ENCODE measurements around the gene ALOX12B.
"Not testable (repeated sequence)": the region's sequence is repeated elsewhere in the genome, so short reads cannot be mapped to it uniquely, and the experiment has no call there.

ALOX12B gene

DNA sequence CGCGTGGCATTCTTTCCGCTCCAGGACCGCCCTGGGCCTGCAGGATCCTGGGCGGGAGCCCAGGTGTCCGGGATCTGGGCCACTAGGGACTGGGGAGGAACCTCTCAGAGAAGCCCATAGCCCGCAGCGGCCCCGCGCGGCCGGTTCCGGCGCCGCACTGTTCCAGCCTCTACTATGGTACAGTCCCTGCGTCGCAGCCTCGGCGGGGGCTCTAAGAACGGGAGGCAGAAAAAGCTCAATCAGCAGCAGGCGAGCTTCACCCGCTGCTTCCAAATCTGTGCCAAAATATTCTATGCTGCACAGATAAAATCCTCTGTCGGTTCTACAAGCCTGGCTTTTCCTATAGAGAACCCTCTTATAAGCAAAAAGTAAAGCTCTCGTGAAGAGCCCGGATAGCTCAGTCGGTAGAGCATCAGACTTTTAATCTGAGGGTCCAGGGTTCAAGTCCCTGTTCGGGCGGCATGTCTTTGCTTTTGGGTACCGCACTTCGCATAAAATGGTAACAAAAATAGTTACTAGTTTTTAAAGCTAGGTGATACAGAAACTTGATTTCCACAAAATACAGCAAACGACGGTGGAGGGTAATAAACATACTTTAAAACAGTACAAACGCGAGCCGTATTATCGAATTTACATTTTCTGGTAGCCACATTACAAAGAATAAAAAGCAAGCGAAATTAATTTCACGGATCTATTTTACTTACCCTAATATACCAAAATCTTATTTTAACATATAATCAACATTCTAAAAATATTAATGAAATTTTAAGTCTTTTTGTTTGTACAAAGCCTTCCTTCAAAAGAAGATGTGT is 31.5 kb upstream of the ALOX12B start:
- DNase-seq, result peak; percentile 52

DNA sequence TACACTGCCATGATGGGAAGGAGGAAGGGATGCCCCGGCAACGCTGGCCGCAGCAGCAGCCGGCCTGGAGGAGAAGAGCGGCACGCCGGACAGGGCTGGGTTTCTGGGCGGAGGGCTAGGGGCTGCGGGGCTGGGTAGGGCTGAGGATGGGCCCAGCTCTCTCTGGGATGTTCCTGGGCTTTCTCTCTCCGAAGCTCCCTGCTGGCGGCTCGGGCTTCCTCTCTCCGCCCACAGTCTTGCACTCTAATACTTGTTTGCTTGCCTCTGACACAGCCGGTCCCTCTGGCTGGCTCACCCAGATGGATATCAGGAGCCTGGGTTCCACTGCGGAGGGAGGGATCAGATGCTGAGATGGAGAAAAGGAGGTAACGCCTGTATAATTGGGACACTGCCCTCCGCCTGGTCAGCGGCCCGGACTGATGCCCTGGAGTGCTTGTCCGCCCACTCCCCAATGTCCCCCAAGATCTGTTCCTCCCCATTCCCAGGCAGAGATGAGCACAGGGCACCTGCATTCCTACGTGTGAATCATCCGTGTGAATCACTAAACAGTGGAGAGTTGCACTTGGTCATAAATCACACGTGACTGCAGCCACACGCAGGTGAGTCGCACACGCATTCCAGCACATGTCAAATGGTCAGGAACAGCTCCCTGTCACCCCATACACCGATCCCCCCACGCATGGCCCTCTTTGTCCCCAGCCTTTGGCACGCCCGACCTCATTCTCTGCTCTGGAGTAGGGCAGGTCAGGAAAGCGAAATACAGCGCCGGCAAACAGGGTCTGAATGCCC is 30.7 kb upstream of the ALOX12B start, which contains the start of gene ALOXE3:
Gene ALOXE3, minus strand, starts transcription at position 535 of the 789 bp plus-strand sequence. Its CDS starts 524 bp downstream, at position 11.
- DNase-seq, result no peak

DNA sequence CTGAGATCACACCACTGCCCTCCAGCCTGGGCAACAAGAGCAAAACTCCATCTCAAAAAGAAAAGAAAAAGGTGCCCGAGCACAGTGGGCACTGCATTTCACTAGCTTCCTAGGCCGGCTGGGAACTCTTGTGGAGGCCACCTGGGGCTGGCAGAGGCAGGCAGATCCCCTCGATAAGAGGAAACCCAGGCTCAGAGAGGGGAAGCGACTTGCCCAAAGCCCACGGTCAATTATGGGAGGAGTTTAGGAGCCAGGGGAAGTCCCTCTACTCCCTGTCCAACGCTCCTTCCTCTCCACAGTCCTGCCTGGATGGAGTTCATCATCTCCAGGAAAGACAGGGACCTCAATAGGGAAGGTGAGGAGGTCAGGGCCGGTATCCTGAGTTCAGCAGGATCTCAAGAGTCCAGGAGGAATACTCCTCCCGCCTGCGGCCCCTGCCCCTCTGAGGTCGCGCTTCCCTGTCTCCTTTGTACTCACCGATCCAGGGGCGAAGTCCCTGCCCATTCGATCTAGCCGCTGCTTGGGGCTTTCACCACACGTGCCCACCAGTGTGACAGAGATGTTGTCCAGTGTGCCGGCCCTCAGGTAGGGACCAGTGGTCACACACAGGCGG is 30.0 kb upstream of the ALOX12B start:
- DNase-seq, result no peak

DNA sequence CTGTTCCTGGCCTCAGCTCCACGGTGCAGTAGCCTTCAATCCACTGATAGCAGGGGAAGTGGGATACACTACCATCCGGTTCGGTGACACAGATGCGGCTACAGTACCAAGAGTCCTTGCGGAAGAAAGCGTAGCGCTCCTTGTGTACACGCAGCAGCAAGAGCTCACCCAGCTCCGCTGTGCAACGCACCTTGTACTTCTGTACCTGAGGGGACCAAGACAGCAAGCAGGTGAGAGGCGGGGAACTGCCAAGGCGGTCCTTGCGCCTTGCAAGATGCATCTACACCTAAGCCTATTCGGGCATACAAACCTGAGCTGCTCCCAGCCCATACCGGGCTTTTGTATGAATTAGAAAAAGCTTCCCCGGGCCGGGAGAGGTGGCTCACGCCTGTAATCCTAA is 29.3 kb upstream of the ALOX12B start:
- DNase-seq, result no peak

DNA sequence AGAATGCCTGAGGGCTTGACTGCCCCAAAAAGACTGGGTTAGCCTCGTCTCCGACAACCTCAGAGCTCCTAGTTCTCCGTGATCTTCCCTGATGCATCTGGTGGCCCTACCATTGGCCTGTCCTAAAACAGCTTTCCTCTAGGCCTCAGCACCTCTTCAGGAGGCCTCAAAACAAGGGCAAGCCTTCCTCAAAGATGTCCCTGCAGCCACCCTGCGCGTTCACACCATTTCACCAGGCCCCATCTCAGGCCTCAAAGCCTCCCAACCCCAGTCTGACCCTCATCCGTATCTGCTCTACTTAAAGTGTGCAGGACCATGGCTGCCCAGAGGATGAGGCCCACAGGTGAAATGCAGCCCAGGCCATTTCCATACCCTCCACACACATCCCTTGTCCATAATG is 23.4 kb upstream of the ALOX12B start:
- DNase-seq, result no peak

DNA sequence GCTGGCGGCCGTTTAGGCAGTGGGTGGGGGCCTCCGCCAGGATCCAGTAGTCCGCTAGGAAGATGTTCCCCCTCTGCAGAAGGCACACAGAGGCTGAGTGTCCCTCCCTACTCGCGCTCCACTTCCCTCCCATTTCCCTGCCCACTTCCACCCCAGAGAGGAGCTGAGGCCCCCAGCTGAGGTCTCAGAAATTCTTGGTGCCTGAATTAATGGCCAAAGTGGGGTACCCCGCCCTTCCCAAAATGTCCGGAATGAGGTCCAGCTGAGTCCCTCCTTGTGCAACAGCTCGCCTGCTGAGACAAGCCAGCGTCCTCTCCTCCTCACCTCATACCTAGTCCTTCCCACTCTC is 22.9 kb upstream of the ALOX12B start:
- DNase-seq, result no peak

DNA sequence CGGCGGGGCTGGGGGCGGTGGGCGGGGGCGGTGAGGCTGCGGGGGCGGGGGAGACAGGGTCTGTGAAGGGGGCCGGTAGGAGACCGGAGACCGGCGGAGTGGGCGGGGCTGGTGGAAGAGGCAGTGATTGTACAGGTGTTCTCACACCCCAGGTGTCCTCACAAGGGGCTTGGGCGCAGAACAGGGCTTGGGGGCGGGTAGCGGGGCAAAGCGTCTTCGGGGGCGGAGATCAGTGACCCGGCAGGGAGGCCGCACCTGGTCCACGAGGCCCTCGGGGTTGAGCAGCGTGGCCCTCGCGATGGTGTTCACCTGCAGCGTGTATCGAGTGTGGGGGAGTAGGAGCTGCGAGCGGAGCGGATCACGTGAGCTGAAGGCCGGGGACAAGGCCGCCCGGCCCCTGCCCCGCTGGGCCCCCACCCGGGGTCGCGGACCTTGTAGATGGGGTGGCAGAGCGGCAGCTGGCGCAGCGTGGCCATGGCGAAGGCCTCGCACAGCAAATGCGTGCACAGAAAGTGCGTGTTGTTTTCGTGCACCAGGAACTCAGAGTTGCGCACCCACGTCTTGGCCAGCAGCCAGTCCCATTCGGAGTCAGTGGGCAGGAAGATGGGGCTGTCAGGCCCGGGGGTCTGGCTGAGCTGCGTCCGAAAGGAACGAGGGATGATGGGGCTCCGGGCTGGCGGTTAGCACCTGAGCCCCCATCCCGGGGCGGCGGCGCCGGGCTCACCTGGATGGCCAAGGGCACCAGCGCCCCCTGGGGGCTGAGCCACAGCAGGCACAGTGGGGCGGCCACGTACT is 22.3 kb upstream of the ALOX12B start:
- no peak for DNase-seq

DNA sequence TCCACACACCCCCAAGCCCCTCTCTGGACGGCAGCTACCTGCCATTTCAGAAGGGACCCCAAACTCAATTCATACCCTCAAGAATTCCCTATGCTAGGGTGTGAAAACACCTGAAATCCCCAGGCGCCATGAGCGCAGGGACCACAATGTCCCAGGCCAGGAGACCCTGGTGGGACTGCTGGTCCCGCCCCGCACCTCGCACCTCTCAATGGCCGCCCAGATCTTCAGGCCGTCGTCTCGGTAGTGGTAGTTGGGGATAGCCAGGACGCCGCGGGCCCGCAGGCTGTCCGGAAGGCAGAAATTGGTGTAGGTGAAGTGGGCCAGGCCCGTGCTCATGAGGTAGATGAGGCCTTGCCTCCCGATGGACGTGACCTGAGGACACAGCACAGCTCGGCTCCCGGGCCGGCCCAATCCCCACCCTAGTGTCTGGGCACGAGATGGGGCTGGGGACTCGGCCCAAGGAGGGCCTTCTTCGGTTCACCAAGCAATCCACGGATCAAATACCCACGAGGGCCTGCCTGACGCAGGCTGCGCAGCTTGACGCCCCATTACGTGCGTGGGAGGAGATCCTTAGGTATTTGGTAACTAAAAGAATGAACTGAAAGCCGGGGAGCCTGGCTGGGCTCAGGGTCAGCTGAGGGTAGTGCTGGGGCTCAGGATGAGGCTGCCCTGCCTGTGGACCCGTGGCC is 21.6 kb upstream of the ALOX12B start:
- no peak for DNase-seq

DNA sequence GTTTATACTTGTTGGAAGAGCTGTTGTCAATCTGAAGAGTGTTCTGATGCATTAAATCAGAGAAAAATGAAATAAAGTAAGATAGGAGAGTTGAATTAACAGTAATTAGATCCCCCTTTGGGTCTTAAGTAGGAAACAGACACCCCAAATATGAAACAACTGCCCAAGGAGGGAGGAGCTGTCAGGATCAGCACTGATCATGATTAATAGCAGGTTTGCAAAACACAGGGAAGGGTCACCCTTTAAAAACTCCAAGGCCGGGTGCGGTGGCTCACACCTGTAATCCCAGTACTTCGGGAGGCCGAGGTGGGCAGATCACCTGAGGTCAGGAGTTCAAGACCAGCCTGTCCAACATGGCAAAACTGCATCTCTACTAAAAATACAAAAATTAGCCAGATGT is 19.5 kb upstream of the ALOX12B start:
- not testable (repeated sequence) for DNase-seq

DNA sequence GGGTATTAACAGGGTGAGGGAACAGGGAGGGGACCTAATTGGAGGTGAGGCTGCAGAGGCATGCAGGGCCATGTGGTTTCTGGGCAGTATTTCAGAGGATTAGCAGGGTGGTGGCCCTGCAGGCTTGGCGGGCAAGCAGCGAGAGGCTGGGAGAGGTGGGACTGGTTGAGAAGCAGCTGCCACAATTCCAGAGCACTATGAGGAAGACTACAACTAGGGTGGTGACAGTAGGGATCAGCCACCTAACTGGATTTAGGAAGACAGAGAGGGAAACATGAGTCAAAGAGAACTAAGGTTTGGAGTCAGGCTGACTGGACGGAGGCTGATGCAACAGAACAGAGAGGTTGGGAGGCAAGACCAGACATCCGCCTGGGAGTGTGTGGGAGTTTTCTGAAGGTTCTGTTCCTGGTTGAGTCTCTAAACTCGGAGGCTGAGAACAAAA is 18.5 kb upstream of the ALOX12B start:
- DNase-seq, result no peak

DNA sequence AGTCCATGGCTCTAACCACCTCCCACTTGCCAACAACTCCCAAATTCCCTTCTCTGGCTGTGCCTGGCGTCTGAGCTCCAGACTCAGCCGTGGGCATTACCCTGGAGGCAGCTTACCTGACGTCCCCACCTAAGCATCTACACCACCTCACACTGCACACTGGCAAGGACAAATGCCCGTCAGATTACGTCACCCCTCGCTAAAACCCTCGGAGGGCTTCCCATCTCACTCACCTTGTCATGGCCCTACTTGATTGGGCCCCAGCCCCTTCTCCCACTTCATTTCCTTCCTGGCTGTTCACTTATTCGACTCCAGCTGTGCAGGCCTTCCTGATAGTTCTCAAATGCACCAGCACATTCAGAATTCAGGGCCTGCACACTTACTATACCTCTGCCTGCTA is 17.4 kb upstream of the ALOX12B start:
- DNase-seq, result no peak

DNA sequence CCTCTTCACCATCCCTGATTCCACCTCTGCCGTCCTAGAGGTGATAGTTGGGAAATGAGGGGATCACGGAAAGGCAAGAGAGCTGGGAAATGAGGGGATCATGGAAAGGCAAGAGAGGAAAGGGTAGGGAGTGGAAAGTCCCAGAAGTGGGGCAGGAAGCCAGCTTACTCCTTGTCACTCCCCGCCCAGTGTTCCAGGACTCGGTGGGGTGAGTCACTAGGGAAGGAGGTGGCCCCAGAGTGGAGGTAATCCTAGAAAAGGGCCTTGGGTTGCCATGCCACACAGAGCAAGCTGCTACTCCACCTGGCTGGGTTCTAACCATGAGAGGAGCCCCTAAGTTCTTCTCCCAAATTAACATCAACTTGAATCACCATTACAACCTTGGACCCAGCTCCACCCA is 16.0 kb upstream of the ALOX12B start:
- no peak for DNase-seq

DNA sequence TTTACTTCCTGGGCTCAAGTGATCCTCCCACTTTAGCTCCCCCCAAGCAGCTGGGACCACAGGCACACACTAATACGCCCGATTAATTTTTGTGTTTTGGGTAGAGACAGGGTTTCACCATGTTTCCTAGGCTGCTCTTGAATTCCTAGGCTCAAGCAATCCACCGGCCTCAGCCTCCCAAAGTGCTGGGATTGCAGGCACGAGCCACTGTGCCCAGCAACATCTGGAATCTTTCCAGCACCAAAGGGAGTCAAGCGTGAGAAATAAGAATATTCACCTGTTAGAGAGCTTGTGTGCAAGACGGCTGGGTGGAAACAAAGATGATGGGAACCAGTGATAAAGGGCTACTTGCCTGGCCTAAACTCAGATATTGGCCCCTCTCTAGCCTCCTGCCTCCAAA is 14.2 kb upstream of the ALOX12B start:
- no peak for DNase-seq

DNA sequence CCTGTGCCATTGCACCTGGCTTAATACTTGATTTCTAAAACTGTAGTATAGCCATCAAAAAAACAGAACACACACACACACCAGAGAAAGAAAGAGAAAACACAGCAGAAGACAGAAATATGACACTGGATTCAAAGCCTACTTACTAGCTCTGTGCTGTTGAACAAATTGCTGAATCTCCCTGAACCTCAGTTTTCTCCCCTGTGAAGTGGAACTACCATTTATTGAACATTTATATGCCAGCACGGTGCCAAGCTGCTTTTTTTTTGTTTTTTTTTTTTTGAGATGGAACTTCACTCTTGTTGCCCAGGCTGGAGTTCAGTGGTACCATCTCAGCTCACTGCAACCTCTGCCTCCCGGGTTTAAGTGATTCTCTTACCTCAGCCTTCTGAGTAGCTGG is 13.2 kb upstream of the ALOX12B start:
- no peak for DNase-seq

DNA sequence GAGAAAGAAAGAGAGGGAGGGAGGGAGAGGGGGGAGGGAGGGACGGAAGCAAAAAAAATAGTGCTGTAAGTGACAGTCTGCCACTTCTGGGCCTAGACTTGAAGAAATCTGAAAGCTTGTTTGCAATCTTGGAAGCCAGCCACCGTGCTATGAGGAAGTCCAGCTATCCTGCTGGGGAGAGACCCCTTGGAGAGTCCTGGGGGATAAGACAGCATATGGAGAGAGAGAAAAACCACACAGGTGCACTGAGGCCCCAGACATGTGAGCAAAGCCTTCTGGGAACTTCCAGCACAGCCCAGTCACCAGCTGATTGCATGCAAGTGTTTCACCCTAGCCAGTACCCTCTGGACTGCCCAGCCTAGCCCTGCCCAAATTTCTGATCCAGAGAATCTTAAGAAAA is 12.6 kb upstream of the ALOX12B start:
- no peak for DNase-seq

DNA sequence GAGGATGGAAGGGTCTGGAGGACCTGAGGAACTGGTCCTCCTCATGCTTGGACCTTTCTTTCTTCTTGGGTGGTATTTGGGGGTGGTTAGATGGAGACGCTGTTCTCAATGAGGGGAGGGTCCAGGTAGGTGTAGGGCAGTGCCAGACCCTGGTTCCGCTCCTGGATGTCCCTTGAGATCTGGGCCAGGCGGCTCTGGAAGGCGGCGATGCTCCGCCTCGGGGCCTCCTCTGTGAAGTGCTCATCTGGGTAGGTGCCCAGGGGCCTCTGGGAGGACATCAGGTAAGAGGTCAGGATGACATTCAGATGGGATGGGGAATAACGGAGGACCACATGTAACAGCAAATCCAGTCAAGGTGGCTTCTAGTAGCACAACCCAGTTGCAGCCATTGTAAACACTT is 9.0 kb upstream of the ALOX12B start:
- DNase-seq, result no peak

DNA sequence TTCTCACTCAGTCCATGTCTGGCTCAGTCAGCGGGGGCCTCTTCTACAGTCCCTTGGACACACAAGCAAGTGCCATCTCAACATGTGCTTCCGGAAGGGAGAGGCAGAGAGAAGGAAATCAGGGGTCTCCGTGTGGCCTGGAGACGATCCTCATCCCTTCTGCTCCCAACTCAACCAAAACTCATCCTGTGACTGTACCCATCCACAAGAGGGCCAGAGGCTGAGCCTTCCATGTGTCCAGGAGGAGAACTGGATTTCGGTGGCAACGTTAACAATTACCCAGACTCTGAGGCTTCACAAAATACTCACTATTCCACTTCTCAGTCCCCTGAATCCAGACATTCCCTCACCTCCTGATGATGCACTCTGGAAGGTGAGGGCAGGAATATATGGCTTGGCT is 7.8 kb upstream of the ALOX12B start:
- no peak for DNase-seq

DNA sequence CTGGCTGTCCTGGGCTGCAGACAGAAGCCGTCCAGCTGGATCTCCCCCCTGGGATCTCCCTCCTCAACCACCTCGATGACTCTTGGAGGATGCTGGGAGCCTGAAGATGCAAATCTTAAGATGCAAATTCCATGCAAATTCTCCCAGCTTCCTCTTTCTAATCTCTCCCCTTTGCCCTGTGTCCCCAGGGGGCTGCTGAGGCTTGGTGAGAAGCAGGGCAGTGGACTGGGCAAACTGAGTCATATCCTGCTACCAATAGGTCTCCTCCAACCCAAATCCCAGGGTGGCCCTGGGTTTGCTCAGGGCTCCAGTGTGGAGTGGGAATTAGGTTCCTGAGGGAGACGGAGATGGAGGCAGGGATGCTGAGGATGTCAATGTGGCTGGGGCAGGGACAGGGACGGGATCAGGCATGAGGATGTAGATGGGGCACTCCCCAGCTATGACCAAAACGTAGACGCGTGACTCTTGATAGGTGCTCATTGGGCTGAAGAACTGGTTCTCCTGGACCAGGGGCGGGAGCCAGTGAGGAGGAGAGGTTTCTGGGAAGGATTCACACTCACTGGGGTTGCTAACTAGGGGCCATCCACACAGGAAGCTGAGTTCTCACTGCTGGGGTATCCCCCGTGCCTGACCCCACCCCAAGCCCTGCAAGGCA is 3.6 kb upstream of the ALOX12B start:
- no peak for DNase-seq

DNA sequence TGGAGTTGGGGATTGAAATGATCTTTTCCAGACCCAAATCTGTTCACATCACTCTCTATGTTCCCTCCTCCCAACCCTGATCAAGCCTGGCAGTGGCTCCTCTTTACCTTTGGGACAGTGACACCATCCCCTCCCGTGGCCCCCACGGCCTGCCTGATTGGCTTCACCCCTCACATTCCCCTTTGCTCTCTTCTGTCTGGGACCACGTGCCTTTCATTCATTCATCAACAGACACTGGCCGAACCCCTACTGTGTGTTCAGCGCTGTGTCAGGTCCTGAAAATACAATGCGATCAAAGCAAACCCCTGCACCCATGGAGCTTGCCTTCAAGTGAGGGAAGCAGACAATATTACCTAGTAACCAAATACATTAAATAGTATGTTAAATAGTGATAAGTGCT is 2.2 kb upstream of the ALOX12B start:
- DNase-seq, result no peak

DNA sequence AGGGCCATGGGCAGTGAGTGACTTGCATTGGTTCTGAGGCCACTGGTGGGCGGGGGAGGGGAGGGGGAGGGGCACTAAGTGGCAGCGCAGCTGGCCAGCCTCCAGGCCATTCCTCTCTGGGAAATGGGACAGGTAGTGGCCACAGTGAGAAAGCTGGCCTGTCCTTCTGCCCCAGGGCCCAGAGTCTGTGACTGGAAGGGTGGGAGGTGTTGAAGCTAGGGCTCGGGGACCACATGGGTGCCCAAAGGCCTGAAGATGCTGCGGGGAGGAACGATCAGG is 375 bp upstream of the ALOX12B start:
- DNase-seq, result no peak

DNA sequence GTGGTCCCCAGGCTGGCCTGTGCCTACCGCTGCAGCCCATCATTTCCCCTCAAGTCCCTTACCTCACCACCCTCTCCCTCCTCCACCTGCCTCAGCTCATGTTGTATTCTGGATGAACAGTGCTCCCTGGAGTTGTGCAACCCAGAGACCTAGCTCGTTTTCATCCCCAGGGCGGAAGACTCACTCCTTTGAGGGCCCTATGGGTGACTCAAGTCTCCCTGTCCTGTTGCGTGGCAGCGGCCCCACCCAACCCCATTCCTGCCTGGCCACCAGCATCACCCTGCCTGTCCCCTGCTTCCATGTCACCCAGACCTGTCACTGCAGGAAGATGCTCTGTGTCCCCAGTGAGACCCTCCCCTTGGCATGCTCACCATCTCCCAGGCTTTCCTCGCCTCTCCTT is 3.3 kb downstream of the ALOX12B start:
- no peak for DNase-seq

DNA sequence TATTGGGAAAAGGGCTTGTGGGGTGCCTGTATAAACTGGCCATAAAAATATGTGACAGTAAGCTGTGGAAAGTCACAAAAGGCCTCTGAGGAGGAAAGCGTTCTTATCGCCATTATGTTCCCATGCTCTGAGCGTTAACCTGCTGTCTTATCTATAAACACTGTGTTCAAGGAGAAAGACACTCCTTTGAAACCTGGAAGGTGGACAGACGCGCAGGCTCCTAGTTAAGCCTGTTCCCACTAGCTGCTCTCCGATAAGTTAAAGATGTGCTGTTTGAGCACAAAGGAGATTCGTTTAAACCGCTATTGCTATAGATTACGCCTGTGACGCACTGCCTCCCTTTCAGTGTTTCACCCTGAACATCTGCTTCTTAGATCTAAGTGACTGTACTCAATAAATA is 5.2 kb downstream of the ALOX12B start:
- DNase-seq, result no peak

All from NCI-H774 (cell line).